Astrocyte (in vitro differentiated cells and primary cell): ENCODE measurements around the gene TRDN. TPM values are rescaled to one million over a fixed set of nuclear protein-coding genes. Genes with fewer than 3 reads are reported as not detected.

Experiments used
- DNase-seq: peaks from one replicate; pipeline ENCODE4 v3.0.0-alpha.2; 2010; ENCODE audit warnings: low read depth
- FAIRE-seq: peaks from 2 replicates; lab custom pipeline; 2011; peaks lifted over from hg19 to GRCh38; lab: Jason Lieb, UNC
- H2AFZ ChIP-seq: 2 replicates; pipeline ENCODE4 v1.6.0; 2012; ENCODE audit warnings: low read depth, low read length, inconsistent platforms
- H3K27ac ChIP-seq: 2 replicates; pipeline ENCODE4 v1.5.1; 2011; ENCODE audit warnings: low read depth, low read length, inconsistent platforms
- H3K27me3 ChIP-seq: 2 replicates; pipeline ENCODE4 v1.6.0; 2011; ENCODE audit warnings: low read length, inconsistent platforms; ENCODE audit not compliant: insufficient read depth
- H3K36me3 ChIP-seq: 2 replicates; pipeline ENCODE4 v1.5.1; 2011; ENCODE audit warnings: low read length, inconsistent platforms; ENCODE audit not compliant: insufficient read depth
- H3K4me1 ChIP-seq: 2 replicates; pipeline ENCODE4 v1.5.1; 2011; ENCODE audit warnings: low read length, inconsistent platforms; ENCODE audit not compliant: insufficient read depth
- H3K4me2 ChIP-seq: 2 replicates; pipeline ENCODE4 v1.6.0; 2012; ENCODE audit warnings: low read length, inconsistent platforms
- H3K4me3 ChIP-seq: 2 replicates; pipeline ENCODE4 v1.5.1; 2011; ENCODE audit warnings: low read depth, mild to moderate bottlenecking, low read length, inconsistent platforms; ENCODE audit not compliant: insufficient read depth
- H3K79me2 ChIP-seq: 2 replicates; pipeline ENCODE4 v1.6.0; 2012; ENCODE audit warnings: mild to moderate bottlenecking, low read length, inconsistent platforms; ENCODE audit not compliant: insufficient read depth
- H3K9ac ChIP-seq: 2 replicates; pipeline ENCODE4 v1.6.0; 2012; ENCODE audit warnings: mild to moderate bottlenecking, low read length, inconsistent platforms
- H3K9me3 ChIP-seq: 2 replicates; pipeline ENCODE4 v1.5.1; 2012; ENCODE audit warnings: low read depth, mild to moderate bottlenecking, low read length, inconsistent platforms; ENCODE audit not compliant: insufficient read depth
- H4K20me1 ChIP-seq: 2 replicates; pipeline ENCODE4 v1.6.0; 2012; ENCODE audit warnings: low read length, inconsistent platforms; ENCODE audit not compliant: insufficient read depth
- H3K27ac Mint-ChIP-seq: one replicate; pipeline ENCODE4 v1.8.0; 2021; ENCODE audit warnings: mild to moderate bottlenecking, mixed read lengths; ENCODE audit not compliant: unreplicated experiment
- H3K27me3 Mint-ChIP-seq: one replicate; pipeline ENCODE4 v1.8.0; 2021; ENCODE audit warnings: low read depth, mixed read lengths; ENCODE audit not compliant: unreplicated experiment
- H3K36me3 Mint-ChIP-seq: one replicate; pipeline ENCODE4 v1.8.0; 2021; ENCODE audit warnings: low read depth, mixed read lengths; ENCODE audit not compliant: unreplicated experiment
- H3K4me1 Mint-ChIP-seq: one replicate; pipeline ENCODE4 v1.8.0; 2021; ENCODE audit warnings: low read depth, mixed read lengths; ENCODE audit not compliant: unreplicated experiment
- H3K4me3 Mint-ChIP-seq: one replicate; pipeline ENCODE4 v1.8.0; 2021; ENCODE audit warnings: mild to moderate bottlenecking, moderate library complexity, mixed read lengths; ENCODE audit not compliant: unreplicated experiment
- H3K9me3 Mint-ChIP-seq: one replicate; pipeline ENCODE4 v1.8.0; 2021; ENCODE audit warnings: mild to moderate bottlenecking, mixed read lengths; ENCODE audit not compliant: unreplicated experiment
- EZH2 ChIP-seq: IDR thresholded peaks from 2 replicates; pipeline ENCODE4 v1.6.1; 2012; ENCODE audit warnings: mild to moderate bottlenecking, low read length, inconsistent platforms; ENCODE audit not compliant: insufficient read depth
- total RNA-seq: library from RNA; stranded (reverse); gene quantifications from 2 replicates; pipeline ENCODE4 v1.2.1, GENCODE V29; 2021
- TF ChIP-seq, protein P1 (sequence below): IDR thresholded peaks from 2 replicates; pipeline ENCODE4 v1.5.1; 2011; ENCODE audit warnings: low read depth, mild to moderate bottlenecking, inconsistent platforms, low read length, moderate library complexity; ENCODE audit not compliant: insufficient read depth

TRDN gene
- total RNA-seq, 1 donor from 2014 or later = not detected

GRCh38 chr6:123507582-123507981 is 129.2 kb downstream of the TRDN start:
- Mint-ChIP-seq H3K4me3 (no peak overlapping the region), H3K9me3 (no peaks in the 10 kb centered on the region), H3K36me3 (no peaks in the 10 kb centered on the region), H3K27ac (no peak overlapping the region), H3K4me1 (no peaks in the 10 kb centered on the region), H3K27me3 (no peaks in the 10 kb centered on the region)
- no peak for FAIRE-seq
- H3K79me2 ChIP-seq = no peaks in the 10 kb centered on the region
- no peak overlapping the region for H3K9ac ChIP-seq
- no peaks in the 10 kb centered on the region for H3K27me3 ChIP-seq
- no peaks in the 10 kb centered on the region for H4K20me1 ChIP-seq
- H3K9me3 ChIP-seq = no peaks in the 10 kb centered on the region
- H3K4me1 ChIP-seq = no peaks in the 10 kb centered on the region
- TF ChIP-seq EZH2 = no peak
- TF ChIP-seq, protein P1, sequence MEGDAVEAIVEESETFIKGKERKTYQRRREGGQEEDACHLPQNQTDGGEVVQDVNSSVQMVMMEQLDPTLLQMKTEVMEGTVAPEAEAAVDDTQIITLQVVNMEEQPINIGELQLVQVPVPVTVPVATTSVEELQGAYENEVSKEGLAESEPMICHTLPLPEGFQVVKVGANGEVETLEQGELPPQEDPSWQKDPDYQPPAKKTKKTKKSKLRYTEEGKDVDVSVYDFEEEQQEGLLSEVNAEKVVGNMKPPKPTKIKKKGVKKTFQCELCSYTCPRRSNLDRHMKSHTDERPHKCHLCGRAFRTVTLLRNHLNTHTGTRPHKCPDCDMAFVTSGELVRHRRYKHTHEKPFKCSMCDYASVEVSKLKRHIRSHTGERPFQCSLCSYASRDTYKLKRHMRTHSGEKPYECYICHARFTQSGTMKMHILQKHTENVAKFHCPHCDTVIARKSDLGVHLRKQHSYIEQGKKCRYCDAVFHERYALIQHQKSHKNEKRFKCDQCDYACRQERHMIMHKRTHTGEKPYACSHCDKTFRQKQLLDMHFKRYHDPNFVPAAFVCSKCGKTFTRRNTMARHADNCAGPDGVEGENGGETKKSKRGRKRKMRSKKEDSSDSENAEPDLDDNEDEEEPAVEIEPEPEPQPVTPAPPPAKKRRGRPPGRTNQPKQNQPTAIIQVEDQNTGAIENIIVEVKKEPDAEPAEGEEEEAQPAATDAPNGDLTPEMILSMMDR = no peak
- no peaks in the 10 kb centered on the region for H3K36me3 ChIP-seq
- no peak overlapping the region for H3K4me3 ChIP-seq
- H3K4me2 ChIP-seq = no peak overlapping the region
- no peak overlapping the region for H2AFZ ChIP-seq
- no peak for DNase-seq
- no peak overlapping the region for H3K27ac ChIP-seq

DNA sequence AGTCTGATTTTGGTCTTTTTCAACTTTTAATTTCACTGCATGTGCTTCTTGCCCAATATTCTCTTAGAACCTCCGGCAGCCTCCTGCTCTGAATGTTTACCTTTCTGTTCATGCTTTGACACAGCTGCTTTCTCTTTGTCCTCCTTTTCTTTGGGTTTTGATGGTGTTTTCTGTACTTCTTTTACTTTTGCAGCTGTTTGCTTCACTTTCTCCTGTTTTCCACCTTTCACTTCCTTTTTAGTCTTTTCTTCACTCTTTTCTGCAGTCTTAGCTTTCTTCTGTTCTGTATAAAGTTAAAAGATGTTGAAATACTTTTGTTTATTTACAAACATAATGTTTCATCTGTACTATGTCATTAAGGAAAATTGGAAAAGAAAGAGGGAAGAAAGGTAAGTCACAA is 133.1 kb downstream of the TRDN start:
- Histone ChIP-seq H3K4me3 (no peak overlapping the region), H3K4me1 (no peaks in the 10 kb centered on the region), H3K9me3 (no peaks in the 10 kb centered on the region), H4K20me1 (no peaks in the 10 kb centered on the region), H3K27ac (no peak overlapping the region), H3K4me2 (no peak overlapping the region), H3K27me3 (no peaks in the 10 kb centered on the region), H3K36me3 (no peaks in the 10 kb centered on the region), H3K79me2 (no peaks in the 10 kb centered on the region), H2AFZ (no peak overlapping the region), H3K9ac (no peak overlapping the region)
- FAIRE-seq = no peak
- Mint-ChIP-seq H3K4me3 (no peak overlapping the region), H3K9me3 (no peaks in the 10 kb centered on the region), H3K36me3 (no peaks in the 10 kb centered on the region), H3K4me1 (no peaks in the 10 kb centered on the region), H3K27ac (no peak overlapping the region), H3K27me3 (no peaks in the 10 kb centered on the region)
- no peak for DNase-seq
- no peak for TF ChIP-seq EZH2
- TF ChIP-seq, protein P1 = no peak

GRCh38 chr6:123497025-123497424 is 139.7 kb downstream of the TRDN start:
- H3K9me3 ChIP-seq = no peaks in the 10 kb centered on the region
- no peaks in the 10 kb centered on the region for H3K4me1 ChIP-seq
- no peak overlapping the region for H3K4me3 Mint-ChIP-seq
- no peak overlapping the region for H3K27ac Mint-ChIP-seq
- no peak overlapping the region for H3K9ac ChIP-seq
- no peak overlapping the region for H3K27ac ChIP-seq
- H2AFZ ChIP-seq = no peak overlapping the region
- H4K20me1 ChIP-seq = no peaks in the 10 kb centered on the region
- H3K36me3 Mint-ChIP-seq = no peaks in the 10 kb centered on the region
- no peaks in the 10 kb centered on the region for H3K79me2 ChIP-seq
- H3K27me3 ChIP-seq = no peaks in the 10 kb centered on the region
- H3K27me3 Mint-ChIP-seq = no peaks in the 10 kb centered on the region
- no peak overlapping the region for H3K4me2 ChIP-seq
- TF ChIP-seq EZH2 = no peak
- TF ChIP-seq, protein P1 = no peak
- H3K4me1 Mint-ChIP-seq = no peaks in the 10 kb centered on the region
- DNase-seq (no peak), FAIRE-seq (no peak)
- H3K4me3 ChIP-seq = no peak overlapping the region
- no peaks in the 10 kb centered on the region for H3K9me3 Mint-ChIP-seq
- H3K36me3 ChIP-seq = no peaks in the 10 kb centered on the region
